B cell (primary cell): ENCODE data around the gene USP36. TPM values are rescaled to one million over a fixed set of nuclear protein-coding genes. Genes with fewer than 3 reads are reported as not detected.

ENCODE experiments used
- ATAC-seq: fragments of 200-7000 bp; cut with Tn5 transposase; one replicate; pipeline ENCODE4 v1.10.0; 2021; ENCODE audit warnings: low read depth, mild to moderate bottlenecking, moderate number of reproducible peaks, moderate library complexity
- CTCF ChIA-PET: fragments of 350-600 bp; sonication (Branson Sonifier 250); formaldehyde crosslinking; loops from one replicate; lab custom pipeline; 2021; ENCODE audit warnings: antibody characterized with exemption, inconsistent platforms; lab: Charles Lee
- POLR2A ChIA-PET: fragments of 350-600 bp; sonication (Branson Sonifier 250); formaldehyde crosslinking; loops from one replicate; lab custom pipeline; 2021; ENCODE audit warnings: antibody characterized with exemption; lab: Charles Lee
- DNase-seq: peaks from one replicate; pipeline ENCODE4 v3.0.0; 2013
- H2AFZ ChIP-seq: 2 replicates; pipeline ENCODE4 v1.6.1; 2012; ENCODE audit warnings: mild to moderate bottlenecking, low read depth, low read length; ENCODE audit not compliant: insufficient read depth, poor library complexity, severe bottlenecking
- H3K27ac ChIP-seq, 2 donors: 1 replicate in 1 of 2; 2 replicates in 1 of 2; pipeline ENCODE4 v1.5.1; 2012 to 2013; ENCODE audit warnings: low read length in 2 of 2, mild to moderate bottlenecking in 2 of 2, moderate library complexity in 1 of 2
- H3K27me3 ChIP-seq, 4 experiments: fragments of 200-600 bp in 1 of 4; sonication (generic) in 1 of 4; replicated peaks in 1 of 4; 1 replicate in 2 of 4; 2 replicates in 2 of 4; pipeline versions ENCODE4 v1.6.1 to v1.7.0; 2013 to 2016; ENCODE audit warnings: low read length in 3 of 4, mild to moderate bottlenecking in 2 of 4, mixed read lengths in 1 of 4, moderate library complexity in 1 of 4; ENCODE audit not compliant: insufficient read depth in 4 of 4, control insufficient read depth in 3 of 4; ENCODE audit errors: control extremely low read depth in 1 of 4
- H3K36me3 ChIP-seq, 2 experiments: replicated peaks in 1 of 2; 1 replicate in 1 of 2; 2 replicates in 1 of 2; pipeline versions ENCODE4 v1.6.1 to v1.7.1; 2013; ENCODE audit warnings: low read length in 1 of 2; ENCODE audit not compliant: insufficient read depth in 2 of 2, control insufficient read depth in 1 of 2; ENCODE audit errors: control extremely low read depth in 1 of 2, extremely low read depth in 1 of 2
- H3K4me1 ChIP-seq, 2 donors: fragments of 200-600 bp in 1 of 2; sonication (generic) in 1 of 2; 1 replicate in 1 of 2; 2 replicates in 1 of 2; pipeline versions ENCODE4 v1.5.1 to v1.6.1; 2013 to 2017; ENCODE audit warnings: low read length in 2 of 2; ENCODE audit not compliant: control insufficient read depth in 2 of 2, insufficient read depth in 2 of 2
- H3K4me2 ChIP-seq: replicated peaks from 2 replicates; pipeline ENCODE3; 2012; ENCODE audit warnings: mild to moderate bottlenecking, low read depth, low read length; ENCODE audit not compliant: poor library complexity, severe bottlenecking
- H3K4me3 ChIP-seq, 5 experiments: fragments of 200-600 bp in 1 of 5; sonication (generic) in 1 of 5; 1 replicate in 3 of 5; 2 replicates in 2 of 5; pipeline versions ENCODE4 v1.5.1 to v1.7.0; 2011 to 2016; ENCODE audit warnings: low read length in 4 of 5, mild to moderate bottlenecking in 4 of 5, low read depth in 2 of 5, control low read depth in 1 of 5, moderate library complexity in 1 of 5; ENCODE audit not compliant: insufficient read depth in 1 of 5; ENCODE audit errors: control extremely low read depth in 1 of 5, extremely low read depth in 1 of 5
- H3K79me2 ChIP-seq: fragments of 200-600 bp; sonication (generic); one replicate; pipeline ENCODE4 v1.6.0; 2016; ENCODE audit warnings: low read length; ENCODE audit not compliant: control insufficient read depth, insufficient read depth
- H3K9ac ChIP-seq: fragments of 200-600 bp; sonication (generic); 2 replicates; pipeline ENCODE4 v1.6.1; 2017; ENCODE audit warnings: mild to moderate bottlenecking, low read length, moderate library complexity
- H3K9me3 ChIP-seq, 3 donors: one replicate each; pipeline versions ENCODE4 v1.6.1 to v1.7.1; 2013; ENCODE audit warnings: low read length in 2 of 3; ENCODE audit not compliant: control insufficient read depth in 2 of 3, insufficient read depth in 1 of 3; ENCODE audit errors: control extremely low read depth in 1 of 3
- H4K20me1 ChIP-seq: 2 replicates; pipeline ENCODE4 v1.6.0; 2012; ENCODE audit warnings: mild to moderate bottlenecking, low read length; ENCODE audit not compliant: insufficient read depth, control insufficient read depth, poor library complexity, severe bottlenecking
- H3K27ac Mint-ChIP-seq: one replicate; pipeline ENCODE4 v1.8.0; 2021; ENCODE audit warnings: mixed read lengths
- H3K27me3 Mint-ChIP-seq: one replicate; pipeline ENCODE4 v1.8.0; 2021; ENCODE audit warnings: mixed read lengths
- H3K4me1 Mint-ChIP-seq: one replicate; pipeline ENCODE4 v1.8.0; 2021; ENCODE audit warnings: mixed read lengths
- H3K4me3 Mint-ChIP-seq: one replicate; pipeline ENCODE4 v1.8.0; 2021; ENCODE audit warnings: mixed read lengths
- H3K9me3 Mint-ChIP-seq: one replicate; pipeline ENCODE4 v1.8.0; 2022; ENCODE audit warnings: mixed read lengths; ENCODE audit not compliant: insufficient read depth
- EZH2 ChIP-seq: IDR thresholded peaks from 2 replicates; pipeline ENCODE4 v1.6.1; 2012; ENCODE audit warnings: borderline replicate concordance, low read depth, mild to moderate bottlenecking, moderate library complexity, low read length; ENCODE audit not compliant: insufficient read depth, poor library complexity, severe bottlenecking
- WGBS: methylation state at CpG from one replicate; pipeline ENCODE4 v1.1.5; 2013; ENCODE audit warnings: missing lambda C conversion rate; ENCODE audit not compliant: insufficient coverage; 5-methylcytosine and 5-hydroxymethylcytosine counted together
- intact Hi-C: fragments of 100-400 bp; cut with micrococcal nuclease; formaldehyde crosslinking; loops from one replicate; pipeline ENCODE4 v1.10.0; 2022
- polyA plus RNA-seq: library from polyadenylated mRNA; depleted of rRNA; stranded (reverse); fragments of >200 nt; gene quantifications from 2 replicates; pipeline ENCODE4 v1.2.3, GENCODE V29; 2012
- total RNA-seq, 2 donors: library from RNA; stranded (reverse); fragments of 120-200 nt in 1 of 2; gene quantifications; 1 replicate in 1 of 2; 2 replicates in 1 of 2; pipeline versions ENCODE4 v1.2.3 to v1.2.4, GENCODE V29; 2013 to 2022
- TF ChIP-seq, protein P1 (sequence below): fragments of 200-600 bp; IDR thresholded peaks from one replicate; pipeline ENCODE4 v1.8.0; 2022; ENCODE audit warnings: antibody characterized with exemption, mild to moderate bottlenecking

USP36 gene
- total and polyA plus RNA-seq, 2 donors (not counting 1 experiment from before 2014, with no cell fraction given): 52.2 to 137 TPM

DNA sequence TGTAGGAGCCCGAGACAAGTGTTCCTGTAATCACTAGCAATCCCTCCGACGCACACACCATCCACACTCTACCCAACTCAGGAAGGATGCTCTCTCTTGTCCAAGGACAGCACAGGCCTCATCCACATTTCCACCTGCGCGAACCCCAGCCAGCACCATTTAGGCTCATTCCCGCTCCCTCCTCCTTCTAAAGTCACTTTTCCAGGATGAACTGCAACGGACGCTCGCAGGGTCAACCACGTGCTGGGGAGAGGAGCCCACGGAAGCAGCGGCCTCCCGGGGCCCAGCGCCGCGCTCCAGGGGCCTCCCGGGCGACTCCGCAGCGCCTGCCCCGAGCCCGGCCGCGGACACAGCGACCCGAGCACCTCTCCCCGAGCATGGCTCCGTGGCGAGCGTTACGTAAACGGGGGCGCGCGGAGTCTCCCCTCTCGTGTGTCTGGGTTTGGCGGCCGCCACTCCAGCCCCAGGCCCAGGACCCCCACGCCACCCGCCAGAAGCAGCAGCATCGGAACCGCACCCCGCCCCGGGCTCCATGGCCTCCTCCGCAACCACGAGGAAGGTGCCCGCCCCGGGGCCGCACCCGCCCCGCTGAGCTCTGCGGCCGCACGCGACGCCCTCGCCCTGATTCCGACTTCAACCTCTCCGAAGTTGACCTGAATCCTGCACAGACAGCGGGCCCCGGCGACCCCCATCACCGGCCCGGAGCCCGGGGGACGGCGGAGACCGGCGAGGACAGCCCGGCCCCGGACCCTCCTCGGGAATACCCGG lies 668 bp downstream of the USP36 start:
- H2AFZ ChIP-seq: peak overlapping the region; percentile 36
- H3K27ac ChIP-seq: peak overlapping the region; percentile 99 to 100
- ChIA-PET POLR2A (interaction anchor here (0.6 to 1.0 kb wide), 2 partner anchors 85 to 131 kb away, joined by 3 to 9 read pairs; partner anchors contain the start of gene TIMP2), CTCF (interaction anchor here (1.2 to 2.2 kb wide), 2 partner anchors 26 to 118 kb away, joined by 3 to 4 read pairs; no protein-coding TSS in a partner anchor)
- DNase-seq (peak; percentile 73), ATAC-seq (peak; percentile 3)
- peak overlapping the region; percentile 81 for H3K27ac Mint-ChIP-seq
- H3K27me3 Mint-ChIP-seq: no peaks in the 10 kb centered on the region
- H3K27me3 ChIP-seq: no peaks in the 10 kb centered on the region
- H3K4me3 ChIP-seq: peak overlapping the region; percentile 74 to 83 (median 79)
- TF ChIP-seq EZH2: no peak
- TF ChIP-seq, protein P1, sequence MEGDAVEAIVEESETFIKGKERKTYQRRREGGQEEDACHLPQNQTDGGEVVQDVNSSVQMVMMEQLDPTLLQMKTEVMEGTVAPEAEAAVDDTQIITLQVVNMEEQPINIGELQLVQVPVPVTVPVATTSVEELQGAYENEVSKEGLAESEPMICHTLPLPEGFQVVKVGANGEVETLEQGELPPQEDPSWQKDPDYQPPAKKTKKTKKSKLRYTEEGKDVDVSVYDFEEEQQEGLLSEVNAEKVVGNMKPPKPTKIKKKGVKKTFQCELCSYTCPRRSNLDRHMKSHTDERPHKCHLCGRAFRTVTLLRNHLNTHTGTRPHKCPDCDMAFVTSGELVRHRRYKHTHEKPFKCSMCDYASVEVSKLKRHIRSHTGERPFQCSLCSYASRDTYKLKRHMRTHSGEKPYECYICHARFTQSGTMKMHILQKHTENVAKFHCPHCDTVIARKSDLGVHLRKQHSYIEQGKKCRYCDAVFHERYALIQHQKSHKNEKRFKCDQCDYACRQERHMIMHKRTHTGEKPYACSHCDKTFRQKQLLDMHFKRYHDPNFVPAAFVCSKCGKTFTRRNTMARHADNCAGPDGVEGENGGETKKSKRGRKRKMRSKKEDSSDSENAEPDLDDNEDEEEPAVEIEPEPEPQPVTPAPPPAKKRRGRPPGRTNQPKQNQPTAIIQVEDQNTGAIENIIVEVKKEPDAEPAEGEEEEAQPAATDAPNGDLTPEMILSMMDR: no peak
- peak overlapping the region; percentile 97 for H3K9ac ChIP-seq
- no peaks in the 10 kb centered on the region for H3K9me3 ChIP-seq
- peaks cover 21 to 24% of the 10 kb centered on the region in 2 donors for H3K4me1 ChIP-seq
- peak overlapping the region; percentile 92 for H3K4me2 ChIP-seq
- H3K36me3 ChIP-seq: peaks cover 2 to 24% of the 10 kb centered on the region in 2 experiments
- peaks cover 37% of the 10 kb centered on the region for H3K4me1 Mint-ChIP-seq
- peak overlapping the region; percentile 91 for H3K4me3 Mint-ChIP-seq
- peaks cover 56% of the 10 kb centered on the region for H3K79me2 ChIP-seq
- intact Hi-C loops: loop anchor here (1.0 to 10.0 kb wide), 4 partner anchors 58 to 1751 kb away; partner anchors contain the start of gene CYTH1
- under 1% methylated on average over 73 of the region's 73 CpGs for WGBS
- no peaks in the 10 kb centered on the region for H3K9me3 Mint-ChIP-seq
- H4K20me1 ChIP-seq: peaks cover 35% of the 10 kb centered on the region

DNA sequence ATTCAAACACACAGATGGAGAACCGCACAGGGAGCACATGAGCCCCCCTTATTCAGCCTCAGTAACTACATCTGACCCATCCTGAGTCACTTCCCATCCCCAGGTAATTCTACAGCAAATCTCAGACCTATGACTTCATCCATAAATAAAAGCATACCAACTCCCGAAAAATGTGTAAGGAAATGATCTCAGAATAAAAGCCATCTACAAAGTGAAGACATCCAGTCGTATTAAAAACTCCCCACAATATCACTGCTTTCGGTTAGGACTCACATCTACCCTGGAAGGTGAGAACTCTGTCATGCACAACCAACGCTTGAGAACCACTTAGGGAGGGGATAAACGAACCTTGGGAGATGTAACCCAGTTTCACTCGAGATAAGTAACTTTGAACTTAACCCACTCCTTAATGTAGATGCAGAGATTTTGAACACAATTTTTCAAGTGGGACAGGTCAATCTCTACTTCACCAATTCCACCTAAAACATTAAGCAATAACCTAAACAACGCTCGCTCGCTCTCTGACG lies 1.3 kb downstream of the USP36 start:
- Histone ChIP-seq H3K9me3 (no peaks in the 10 kb centered on the region), H3K9ac (peak overlapping the region; percentile 97), H2AFZ (no peak overlapping the region), H3K27ac (peak overlapping the region; percentile 99 to 100), H3K79me2 (peaks cover 56% of the 10 kb centered on the region), H3K4me2 (peak overlapping the region; percentile 92), H3K4me1 (peaks cover 21 to 24% of the 10 kb centered on the region in 2 donors), H4K20me1 (peaks cover 35% of the 10 kb centered on the region), H3K27me3 (no peaks in the 10 kb centered on the region), H3K4me3 (peak overlapping the region; percentile 74 to 83 (median 79)), H3K36me3 (peaks cover 2 to 31% of the 10 kb centered on the region in 2 experiments)
- DNase-seq (peak; percentile 42), ATAC-seq (no peak)
- CTCF ChIA-PET: no interaction called here
- H3K27ac Mint-ChIP-seq: peak overlapping the region; percentile 81
- H3K27me3 Mint-ChIP-seq: no peaks in the 10 kb centered on the region
- POLR2A ChIA-PET: no interaction called here
- no peaks in the 10 kb centered on the region for H3K9me3 Mint-ChIP-seq
- peaks cover 36% of the 10 kb centered on the region for H3K4me1 Mint-ChIP-seq
- TF ChIP-seq, protein P1: no peak
- TF ChIP-seq EZH2: no peak
- intact Hi-C loops: no loop called here
- 30% methylated on average over 5 of the region's 11 CpGs for WGBS
- H3K4me3 Mint-ChIP-seq: peak overlapping the region; percentile 91
